T-helper 17 cell (primary cell): ENCODE measurements around the gene PCGF3. TPM values are rescaled to one million over a fixed set of nuclear protein-coding genes. Genes with fewer than 3 reads are reported as not detected.
A peak's percentile ranks its signal among the peaks of the same experiment; 100 is the strongest.
"Not testable (repeated sequence)": the region's sequence is repeated elsewhere in the genome, so short reads cannot be mapped to it uniquely, and the experiment has no call there.

ENCODE experiments used
- ATAC-seq: fragments of 150-1000 bp; cut with Tn5 transposase; 2 replicates; pipeline ENCODE4 v1.10.0; 2021; ENCODE audit warnings: mild to moderate bottlenecking, moderate library complexity
- DNase-seq, 3 donors: peaks; one replicate each; pipeline versions ENCODE4 v3.0.0 to v3.0.0-alpha.2; 2020 to 2021
- H3K9me3 ChIP-seq: one replicate; pipeline ENCODE4 v1.7.0; 2013; ENCODE audit warnings: low read length, mild to moderate bottlenecking; ENCODE audit not compliant: control insufficient read depth, poor library complexity, severe bottlenecking
- H3K27ac Mint-ChIP-seq: one replicate; pipeline ENCODE4 v1.8.0; 2022; ENCODE audit warnings: mild to moderate bottlenecking, moderate library complexity, mixed read lengths
- H3K27me3 Mint-ChIP-seq: one replicate; pipeline ENCODE4 v1.8.0; 2022; ENCODE audit warnings: mixed read lengths
- H3K36me3 Mint-ChIP-seq: one replicate; pipeline ENCODE4 v1.8.0; 2022; ENCODE audit warnings: low read depth, mixed read lengths
- H3K4me1 Mint-ChIP-seq: one replicate; pipeline ENCODE4 v1.8.0; 2022; ENCODE audit warnings: mild to moderate bottlenecking, mixed read lengths
- H3K4me3 Mint-ChIP-seq: one replicate; pipeline ENCODE4 v1.8.0; 2022; ENCODE audit warnings: mild to moderate bottlenecking, moderate library complexity, mixed read lengths
- total RNA-seq, 4 donors: library from RNA in 2 of 4; stranded (reverse) in 2 of 4; gene quantifications; one replicate each; pipeline ENCODE4 v1.2.3 and lab custom pipeline; 2022 to 2026

Gene PCGF3
- total RNA-seq, 2 donors from 2014 or later: 31.3 to 38.0 TPM

DNA sequence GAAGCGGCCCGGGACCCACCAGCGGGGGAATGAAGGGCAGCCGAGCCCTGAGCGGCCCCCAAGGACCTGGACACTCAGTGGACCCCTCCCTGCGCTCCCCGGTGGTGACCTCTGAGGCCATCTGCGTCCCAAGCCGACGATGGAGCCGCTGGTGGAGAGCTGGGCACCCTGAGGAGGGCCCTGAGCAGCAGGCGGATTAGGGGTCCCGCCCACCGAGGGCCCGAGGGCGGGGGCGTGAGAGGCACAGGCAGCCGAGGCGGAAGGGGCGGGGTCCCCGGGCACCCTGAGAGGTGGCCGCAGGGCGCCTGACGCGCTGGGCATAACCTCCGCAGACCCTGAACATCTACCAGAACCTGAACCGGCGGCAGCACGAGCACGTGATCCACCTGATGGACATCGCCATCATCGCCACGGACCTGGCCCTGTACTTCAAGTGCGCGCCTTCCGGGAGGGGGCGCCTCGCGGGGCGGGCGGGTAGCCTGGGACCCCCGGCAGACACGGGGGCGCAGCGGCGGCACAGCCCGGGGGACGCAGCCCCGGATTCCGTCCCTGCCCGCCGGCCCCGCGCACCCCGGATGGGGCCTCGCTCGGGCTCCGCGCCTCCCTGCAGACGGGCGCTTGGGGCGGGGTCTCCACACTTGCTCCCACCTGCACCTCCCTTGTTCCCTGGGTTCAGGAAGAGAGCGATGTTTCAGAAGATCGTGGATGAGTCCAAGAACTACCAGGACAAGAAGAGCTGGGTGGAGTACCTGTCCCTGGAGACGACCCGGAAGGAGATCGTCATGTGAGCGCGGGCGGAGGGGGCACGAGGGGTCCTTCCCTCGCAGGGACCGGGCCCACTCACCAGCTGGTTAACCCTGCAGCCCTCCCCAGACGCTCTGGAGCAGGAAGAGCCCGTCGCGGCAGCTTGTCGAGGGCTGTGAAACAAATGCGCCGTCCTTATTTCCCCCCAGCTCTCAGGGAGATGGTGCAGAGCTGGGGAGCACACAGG, 41.9 kb upstream of the PCGF3 start:
- Mint-ChIP-seq H3K36me3 (peaks cover 3% of the 10 kb centered on the region), H3K27me3 (no peaks in the 10 kb centered on the region), H3K4me1 (peaks cover 7% of the 10 kb centered on the region), H3K4me3 (peak overlapping the region; percentile 89), H3K27ac (peak overlapping the region; percentile 89)
- DNase-seq (peak; percentile 56 to 65 (median 63)), ATAC-seq (peak; percentile 84)
- H3K9me3 ChIP-seq: no peaks in the 10 kb centered on the region

GRCh38 chr4:664713-665231, 40.9 kb upstream of the PCGF3 start:
- DNase-seq (no peak), ATAC-seq (no peak)
- H3K36me3 Mint-ChIP-seq: peaks cover 3% of the 10 kb centered on the region
- peak overlapping the region; percentile 89 for H3K27ac Mint-ChIP-seq
- H3K9me3 ChIP-seq: no peaks in the 10 kb centered on the region
- H3K4me1 Mint-ChIP-seq: peaks cover 7% of the 10 kb centered on the region
- H3K27me3 Mint-ChIP-seq: no peaks in the 10 kb centered on the region
- H3K4me3 Mint-ChIP-seq: peak overlapping the region; percentile 89

DNA sequence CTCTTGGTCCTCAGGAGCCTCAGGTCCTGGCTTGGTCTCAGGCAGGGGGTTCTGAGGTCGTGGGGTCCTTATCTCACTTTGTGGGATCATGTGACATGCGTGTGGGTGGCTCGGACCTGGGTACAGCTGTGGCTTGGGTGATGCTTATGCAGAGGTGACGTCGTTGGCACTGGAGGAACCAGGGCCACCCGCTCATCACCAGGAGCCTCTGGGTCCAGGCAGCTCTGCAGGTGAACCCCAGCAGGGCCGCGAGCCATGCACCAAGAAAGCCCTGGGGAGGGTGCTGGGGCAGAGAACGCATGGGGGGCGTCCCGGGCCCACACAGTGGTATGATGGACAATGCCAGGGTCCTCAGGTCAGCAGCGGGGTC, 40.3 kb upstream of the PCGF3 start:
- ATAC-seq (no peak), DNase-seq (no peak)
- H3K4me1 Mint-ChIP-seq: peaks cover 7% of the 10 kb centered on the region
- no peak overlapping the region for H3K27ac Mint-ChIP-seq
- no peak overlapping the region for H3K4me3 Mint-ChIP-seq
- no peaks in the 10 kb centered on the region for H3K9me3 ChIP-seq
- H3K27me3 Mint-ChIP-seq: no peaks in the 10 kb centered on the region
- H3K36me3 Mint-ChIP-seq: peaks cover 3% of the 10 kb centered on the region

- Mint-ChIP-seq H3K36me3 (peaks cover 2% of the 10 kb centered on the region), H3K4me1 (peaks cover 7% of the 10 kb centered on the region), H3K4me3 (no peak overlapping the region), H3K27ac (no peak overlapping the region), H3K27me3 (no peaks in the 10 kb centered on the region)
- no peak for DNase-seq
- no peak for ATAC-seq
- no peaks in the 10 kb centered on the region for H3K9me3 ChIP-seq
Observed at GRCh38 chr4:665751-666435, 39.7 kb upstream of the PCGF3 start.

DNA sequence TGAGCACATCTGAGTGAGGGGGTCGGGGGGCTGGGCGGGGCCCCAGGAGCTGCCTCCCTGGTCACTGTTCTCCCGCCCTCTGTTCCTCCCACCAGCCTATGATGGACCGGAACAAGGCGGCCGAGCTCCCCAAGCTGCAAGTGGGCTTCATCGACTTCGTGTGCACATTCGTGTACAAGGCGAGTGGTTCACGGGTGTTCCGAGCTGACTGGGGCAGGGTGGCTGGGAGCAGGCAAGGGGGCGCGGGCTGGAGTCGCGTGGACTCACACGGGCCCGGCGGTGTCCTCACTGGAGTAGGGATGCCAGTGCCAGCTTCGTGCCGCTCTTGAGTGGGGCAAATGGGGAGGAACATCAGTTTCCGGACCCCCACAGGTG, 39.2 kb upstream of the PCGF3 start:
- DNase-seq: no peak
- Mint-ChIP-seq H3K4me1 (peaks cover 7% of the 10 kb centered on the region), H3K36me3 (no peaks in the 10 kb centered on the region), H3K4me3 (no peak overlapping the region), H3K27ac (no peak overlapping the region), H3K27me3 (no peaks in the 10 kb centered on the region)
- no peaks in the 10 kb centered on the region for H3K9me3 ChIP-seq
- no peak for ATAC-seq

GRCh38 chr4:666822-667544, 38.6 kb upstream of the PCGF3 start:
- Mint-ChIP-seq H3K36me3 (no peaks in the 10 kb centered on the region), H3K27ac (no peak overlapping the region), H3K27me3 (no peaks in the 10 kb centered on the region), H3K4me1 (peaks cover 7% of the 10 kb centered on the region), H3K4me3 (no peak overlapping the region)
- no peak for ATAC-seq
- DNase-seq: no peak
- H3K9me3 ChIP-seq: no peaks in the 10 kb centered on the region

DNA sequence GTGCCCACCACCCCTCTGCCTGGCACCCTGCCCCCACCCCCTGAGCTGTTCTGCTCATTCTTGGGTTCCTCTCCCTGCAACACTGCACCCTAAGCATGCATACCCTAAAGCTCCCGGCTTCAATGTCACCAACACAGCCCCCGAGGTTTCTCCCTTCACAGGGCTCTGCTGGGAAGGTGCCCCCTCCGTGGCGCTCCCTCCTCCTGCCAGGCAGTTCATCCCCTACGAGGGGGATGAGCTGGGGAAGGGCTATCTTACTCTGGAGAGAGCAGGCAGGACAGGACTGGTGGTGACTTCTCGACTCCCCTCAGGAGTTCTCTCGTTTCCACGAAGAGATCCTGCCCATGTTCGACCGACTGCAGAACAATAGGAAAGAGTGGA, 38.1 kb upstream of the PCGF3 start:
- peaks cover 7% of the 10 kb centered on the region for H3K4me1 Mint-ChIP-seq
- H3K27me3 Mint-ChIP-seq: no peaks in the 10 kb centered on the region
- DNase-seq (no peak), ATAC-seq (no peak)
- peak overlapping the region; percentile 19 for H3K4me3 Mint-ChIP-seq
- no peaks in the 10 kb centered on the region for H3K9me3 ChIP-seq
- H3K36me3 Mint-ChIP-seq: no peaks in the 10 kb centered on the region
- peak overlapping the region; percentile 24 for H3K27ac Mint-ChIP-seq

GRCh38 chr4:668219-668618, 37.4 kb upstream of the PCGF3 start:
- H3K4me3 Mint-ChIP-seq, H3K36me3 Mint-ChIP-seq, ATAC-seq: not testable (repeated sequence)

GRCh38 chr4:669806-670559, 35.6 kb upstream of the PCGF3 start:
- H3K27ac Mint-ChIP-seq, H3K9me3 ChIP-seq, H3K36me3 Mint-ChIP-seq, ATAC-seq, H3K27me3 Mint-ChIP-seq, H3K4me3 Mint-ChIP-seq, H3K4me1 Mint-ChIP-seq, DNase-seq: not testable (repeated sequence)

More at GRCh38 chr4:668219-668618, 37.4 kb upstream of the PCGF3 start:
- H3K4me1 Mint-ChIP-seq, H3K27ac Mint-ChIP-seq, DNase-seq, H3K27me3 Mint-ChIP-seq, H3K9me3 ChIP-seq: not testable (repeated sequence)

GRCh38 chr4:671769-672168, 33.9 kb upstream of the PCGF3 start:
- Mint-ChIP-seq H3K27ac (no peak overlapping the region), H3K27me3 (no peaks in the 10 kb centered on the region), H3K36me3 (no peaks in the 10 kb centered on the region), H3K4me3 (no peak overlapping the region), H3K4me1 (peaks cover 9% of the 10 kb centered on the region)
- ATAC-seq (no peak), DNase-seq (no peak)
- H3K9me3 ChIP-seq: no peaks in the 10 kb centered on the region

DNA sequence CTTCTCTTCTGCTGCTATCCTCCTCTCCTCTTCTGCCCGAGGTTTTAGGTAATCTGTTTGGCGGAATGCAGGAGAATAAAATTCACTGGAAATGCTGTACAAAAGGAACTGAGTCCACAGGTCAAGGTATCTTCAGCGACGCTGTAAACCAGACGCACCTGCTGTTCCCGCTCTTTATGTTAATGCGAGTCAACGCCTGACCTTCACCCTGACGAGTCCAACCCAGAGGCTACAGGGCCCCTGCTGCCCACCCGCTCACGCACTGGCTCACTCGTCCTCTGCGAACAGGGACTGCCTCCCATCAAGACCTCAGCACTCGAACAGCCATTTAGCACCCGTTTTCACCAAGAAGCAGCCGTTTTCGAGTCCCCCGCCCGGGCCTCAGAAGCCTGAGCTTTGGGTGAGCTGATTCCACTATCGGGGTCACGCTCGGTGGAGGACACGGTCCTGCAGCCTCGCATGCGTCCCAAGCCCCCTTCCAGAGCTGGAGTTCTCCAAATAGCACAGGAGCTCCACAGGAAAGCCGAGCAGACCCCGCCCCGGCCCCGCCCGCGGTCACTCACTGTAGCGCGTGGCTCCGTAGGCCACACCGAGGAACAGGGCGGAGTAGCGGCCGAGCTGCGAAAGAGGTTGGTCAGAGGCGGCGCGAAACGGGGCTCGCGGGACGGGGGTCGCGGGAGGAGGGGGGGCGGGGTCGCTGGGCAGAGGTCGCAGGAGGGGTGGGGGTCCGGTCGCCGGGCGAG, 32.1 kb upstream of the PCGF3 start:
- H3K27ac Mint-ChIP-seq: peak overlapping the region; percentile 73
- DNase-seq (no peak), ATAC-seq (no peak)
- peaks cover 9% of the 10 kb centered on the region for H3K4me1 Mint-ChIP-seq
- no peaks in the 10 kb centered on the region for H3K27me3 Mint-ChIP-seq
- H3K36me3 Mint-ChIP-seq: no peaks in the 10 kb centered on the region
- H3K4me3 Mint-ChIP-seq: peak overlapping the region; percentile 86
- H3K9me3 ChIP-seq: no peaks in the 10 kb centered on the region
